IMR-90 (cell line): ENCODE results near the gene LUC7L3. TPM values are rescaled to one million over a fixed set of nuclear protein-coding genes. Genes with fewer than 3 reads are reported as not detected.

ENCODE experiments used
- ATAC-seq: fragments of 200-7000 bp; cut with Tn5 transposase; 2 replicates; pipeline ENCODE4 v1.9.1; 2020; ENCODE audit warnings: low read depth, mild to moderate bottlenecking, moderate library complexity
- BruUV-seq: library from RNA; stranded (reverse); fragments of 400-500 nt; replicated peaks from 2 replicates; lab custom pipeline; 2021; lab: Mats Ljungman, UMichigan
- CTCF ChIA-PET: fragments of 300-600 bp; formaldehyde crosslinking; extraction: SDS; loops from one replicate; lab custom pipeline; 2021; ENCODE audit warnings: antibody characterized with exemption; lab: Yijun Ruan, JAX
- POLR2A ChIA-PET: fragments of 300-600 bp; sonication (Branson Sonifier 250); formaldehyde crosslinking; loops from one replicate; lab custom pipeline; 2022; ENCODE audit warnings: antibody characterized with exemption; ENCODE audit not compliant: unreplicated experiment; lab: Charles Lee
- DNase-seq: peaks from one replicate; pipeline ENCODE4 v3.0.0; 2013
- H2AFZ ChIP-seq: replicated peaks from 2 replicates; pipeline ENCODE3; 2013; ENCODE audit warnings: low read length, mild to moderate bottlenecking; ENCODE audit not compliant: poor library complexity
- H2AK5ac ChIP-seq: 2 replicates; pipeline ENCODE4 v1.6.1; 2013; ENCODE audit warnings: low read depth, low read length, inconsistent platforms
- H2AK9ac ChIP-seq: replicated peaks from 2 replicates; pipeline ENCODE3; 2013; ENCODE audit warnings: mild to moderate bottlenecking, low read depth, low read length, moderate library complexity; ENCODE audit not compliant: poor library complexity
- H2BK120ac ChIP-seq: 2 replicates; pipeline ENCODE4 v1.6.1; 2013; ENCODE audit warnings: low read depth, low read length, inconsistent platforms
- H2BK15ac ChIP-seq: 3 replicates; pipeline ENCODE4 v1.6.1; 2013; ENCODE audit warnings: low read depth, low read length, inconsistent platforms
- H2BK20ac ChIP-seq: 2 replicates; pipeline ENCODE4 v1.6.1; 2013; ENCODE audit warnings: low read depth, mild to moderate bottlenecking, inconsistent platforms, low read length, moderate library complexity
- H2BK5ac ChIP-seq: 2 replicates; pipeline ENCODE4 v1.6.1; 2013; ENCODE audit warnings: mild to moderate bottlenecking, low read depth, low read length, inconsistent platforms; ENCODE audit not compliant: poor library complexity, severe bottlenecking
- H3K14ac ChIP-seq: replicated peaks from 2 replicates; pipeline ENCODE4 v1.6.1; 2013; ENCODE audit warnings: low read depth, low read length, inconsistent platforms
- H3K18ac ChIP-seq: 2 replicates; pipeline ENCODE4 v1.6.1; 2013; ENCODE audit warnings: low read depth, low read length, control low read depth
- H3K23ac ChIP-seq: 2 replicates; pipeline ENCODE4 v1.6.1; 2013; ENCODE audit warnings: low read depth, low read length, inconsistent platforms
- H3K27ac ChIP-seq: 2 replicates; pipeline ENCODE4 v1.5.1; 2013; ENCODE audit warnings: mild to moderate bottlenecking, control low read depth, low read length; ENCODE audit not compliant: insufficient read depth
- H3K27me3 ChIP-seq: 2 replicates; pipeline ENCODE4 v1.6.1; 2013; ENCODE audit warnings: low read length; ENCODE audit not compliant: control insufficient read depth, insufficient read depth
- H3K36me3 ChIP-seq: 2 replicates; pipeline ENCODE4 v1.6.1; 2013; ENCODE audit warnings: low read length, mixed read lengths; ENCODE audit not compliant: control insufficient read depth, insufficient read depth
- H3K4ac ChIP-seq: 2 replicates; pipeline ENCODE4 v1.6.1; 2013; ENCODE audit warnings: low read depth, low read length, inconsistent platforms
- H3K4me1 ChIP-seq: 2 replicates; pipeline ENCODE4 v1.6.1; 2013; ENCODE audit warnings: low read length, mixed read lengths; ENCODE audit not compliant: control insufficient read depth, insufficient read depth
- H3K4me2 ChIP-seq: 2 replicates; pipeline ENCODE4 v1.6.1; 2013; ENCODE audit warnings: low read depth, mild to moderate bottlenecking, control low read depth, low read length, moderate library complexity
- H3K4me3 ChIP-seq: 2 replicates; pipeline ENCODE4 v1.5.1; 2013; ENCODE audit warnings: low read depth, mild to moderate bottlenecking, control low read depth, low read length, moderate library complexity; ENCODE audit not compliant: insufficient read depth
- H3K56ac ChIP-seq: 2 replicates; pipeline ENCODE4 v1.6.1; 2013; ENCODE audit warnings: low read length, inconsistent platforms; ENCODE audit not compliant: insufficient read depth; ENCODE audit errors: extremely low read depth
- H3K79me1 ChIP-seq, 2 experiments: 2 replicates each; pipeline ENCODE4 v1.6.1; 2013; ENCODE audit warnings: low read length in 2 of 2, inconsistent platforms in 1 of 2, low read depth in 1 of 2
- H3K9ac ChIP-seq: 2 replicates; pipeline ENCODE4 v1.6.1; 2013; ENCODE audit warnings: low read depth, low read length, control low read depth
- H3K9me1 ChIP-seq: 2 replicates; pipeline ENCODE4 v1.6.1; 2013; ENCODE audit warnings: low read length, inconsistent platforms; ENCODE audit not compliant: insufficient read depth
- H3K9me3 ChIP-seq: 2 replicates; pipeline ENCODE4 v1.6.1; 2013; ENCODE audit warnings: low read length; ENCODE audit not compliant: control insufficient read depth, insufficient read depth
- H4K20me1 ChIP-seq: 2 replicates; pipeline ENCODE4 v1.6.1; 2013; ENCODE audit warnings: low read length, inconsistent platforms; ENCODE audit not compliant: insufficient read depth
- H4K5ac ChIP-seq: 2 replicates; pipeline ENCODE4 v1.6.1; 2013; ENCODE audit warnings: mild to moderate bottlenecking, low read depth, low read length, control low read depth
- H4K8ac ChIP-seq, 2 experiments: 2 replicates each; pipeline ENCODE4 v1.6.1; 2013; ENCODE audit warnings: low read depth in 2 of 2, low read length in 2 of 2, control low read depth in 1 of 2, inconsistent platforms in 1 of 2
- H4K91ac ChIP-seq: 2 replicates; pipeline ENCODE4 v1.6.1; 2013; ENCODE audit warnings: low read depth, low read length, inconsistent platforms; ENCODE audit not compliant: insufficient read depth
- CHD1 ChIP-seq: IDR thresholded peaks from 2 replicates; pipeline ENCODE4 v1.6.1; 2012; ENCODE audit warnings: low read depth, low read length, improper control_type of control experiment
- FOS ChIP-seq: fragments of 150-350 bp; IDR thresholded peaks from 2 replicates; pipeline ENCODE4 v1.6.1; 2016; ENCODE audit warnings: low read depth, low read length
- MAFK ChIP-seq: IDR thresholded peaks from 2 replicates; pipeline ENCODE4 v1.6.1; 2012; ENCODE audit warnings: low read depth, low read length, improper control_type of control experiment
- MAZ ChIP-seq: IDR thresholded peaks from 2 replicates; pipeline ENCODE4 v1.6.1; 2012; ENCODE audit warnings: low read depth, mild to moderate bottlenecking, low read length, improper control_type of control experiment, moderate library complexity, borderline replicate concordance
- MXI1 ChIP-seq: IDR thresholded peaks from 2 replicates; pipeline ENCODE4 v1.6.1; 2012; ENCODE audit warnings: low read depth, mild to moderate bottlenecking, low read length, moderate library complexity, borderline replicate concordance
- NFE2L2 ChIP-seq: fragments of 150-350 bp; IDR thresholded peaks from 2 replicates; pipeline ENCODE4 v1.6.1; 2016; ENCODE audit warnings: low read depth, mild to moderate bottlenecking, low read length
- POLR2A ChIP-seq: IDR thresholded peaks from 2 replicates; pipeline ENCODE4 v1.6.1; 2012; ENCODE audit warnings: mild to moderate bottlenecking, low read depth, low read length
- RAD21 ChIP-seq: IDR thresholded peaks from 2 replicates; pipeline ENCODE4 v1.6.1; 2012; ENCODE audit warnings: low read length, improper control_type of control experiment
- RCOR1 ChIP-seq: IDR thresholded peaks from 2 replicates; pipeline ENCODE4 v1.6.1; 2012; ENCODE audit warnings: mild to moderate bottlenecking, low read length, improper control_type of control experiment; ENCODE audit not compliant: insufficient replicate concordance
- WGBS, 2 experiments: methylation state at CpG; one replicate each; pipeline versions ENCODE4 v1.1.5 to v1.1.7; 2013; ENCODE audit warnings: missing lambda C conversion rate in 2 of 2; ENCODE audit not compliant: insufficient read length in 1 of 2; ENCODE audit errors: extremely low coverage in 2 of 2; 5-methylcytosine and 5-hydroxymethylcytosine counted together
- dilution Hi-C: fragments of 300-500 bp; cut with HindIII; formaldehyde crosslinking; loops from one replicate; pipeline ENCODE4 v1.14.3; 2018; ENCODE audit warnings: low sequenced_read_pairs; ENCODE audit not compliant: unreplicated experiment
- in situ Hi-C: fragments of 300-500 bp; cut with MboI; formaldehyde crosslinking; loops from 3 replicates; pipeline ENCODE4 v1.14.3; 2019; ENCODE audit warnings: low sequenced_read_pairs, inconsistent platforms, mixed read lengths
- intact Hi-C: fragments of 100-400 bp; cut with micrococcal nuclease; formaldehyde crosslinking; loops from 2 replicates; pipeline ENCODE4 v1.10.0; 2022
- polyA plus RNA-seq, 3 experiments: library from polyadenylated mRNA; depleted of rRNA; stranded (reverse); fragments of >200 nt; gene quantifications; 2 replicates each; pipeline ENCODE4 v1.2.3, GENCODE V29; 2012; ENCODE audit warnings: low replicate concordance in 1 of 3
- total RNA-seq: library from RNA; depleted of rRNA; stranded (reverse); fragments of >200 nt; gene quantifications from 2 replicates; pipeline ENCODE4 v1.2.3, GENCODE V29; 2012
- TF ChIP-seq, protein P1 (sequence below): fragments of 150-350 bp; IDR thresholded peaks from 2 replicates; pipeline ENCODE4 v1.6.1; 2017; ENCODE audit warnings: mild to moderate bottlenecking, antibody characterized with exemption, low read length, low read depth
- TF ChIP-seq, protein P2 (sequence below): conservative IDR thresholded peaks from 2 replicates; pipeline ENCODE4 v1.5.1; 2012; ENCODE audit warnings: mild to moderate bottlenecking, low read depth, low read length, improper control_type of control experiment
- TF ChIP-seq, protein P3 (sequence below): fragments of 150-350 bp; IDR thresholded peaks from 2 replicates; pipeline ENCODE4 v1.6.1; 2016; ENCODE audit warnings: low read depth, mild to moderate bottlenecking, low read length, moderate library complexity, borderline replicate concordance

Gene LUC7L3
- total and polyA plus RNA-seq, 2 of the 4 experiments (the other 2 are of a cell fraction) = 17.7 to 44.7 TPM

DNA sequence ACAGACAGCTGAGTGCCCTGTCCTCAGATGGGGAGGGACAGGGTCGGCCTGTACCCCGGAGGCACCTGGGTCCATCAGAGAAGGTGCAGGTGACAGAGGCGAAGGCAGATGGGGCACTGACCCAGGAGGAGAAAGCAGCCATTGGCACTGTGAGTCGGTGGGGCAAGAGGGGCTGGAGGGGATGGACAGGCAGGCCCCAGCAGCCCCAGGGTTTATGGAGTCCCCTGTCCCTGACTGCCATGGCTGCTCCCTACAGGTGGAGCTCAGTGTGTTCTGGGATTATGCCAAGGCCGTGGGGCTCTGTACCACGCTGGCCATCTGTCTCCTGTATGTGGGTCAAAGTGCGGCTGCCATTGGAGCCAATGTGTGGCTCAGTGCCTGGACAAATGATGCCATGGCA is 43.8 kb upstream of the LUC7L3 start:
- no TSS peak for BruUV-seq
- H3K9me1 ChIP-seq = peaks cover 12% of the 10 kb centered on the region; the same call in 1 of the 2 replicates
- H3K27ac ChIP-seq = no peak overlapping the region
- H3K4ac ChIP-seq = no peak overlapping the region
- TF ChIP-seq MXI1 = no peak
- no peak for TF ChIP-seq RCOR1
- TF ChIP-seq MAFK = no peak
- TF ChIP-seq CHD1 = no peak
- no peak for TF ChIP-seq NFE2L2
- TF ChIP-seq, protein P1, sequence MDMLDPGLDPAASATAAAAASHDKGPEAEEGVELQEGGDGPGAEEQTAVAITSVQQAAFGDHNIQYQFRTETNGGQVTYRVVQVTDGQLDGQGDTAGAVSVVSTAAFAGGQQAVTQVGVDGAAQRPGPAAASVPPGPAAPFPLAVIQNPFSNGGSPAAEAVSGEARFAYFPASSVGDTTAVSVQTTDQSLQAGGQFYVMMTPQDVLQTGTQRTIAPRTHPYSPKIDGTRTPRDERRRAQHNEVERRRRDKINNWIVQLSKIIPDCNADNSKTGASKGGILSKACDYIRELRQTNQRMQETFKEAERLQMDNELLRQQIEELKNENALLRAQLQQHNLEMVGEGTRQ = no peak
- TF ChIP-seq, protein P2, sequence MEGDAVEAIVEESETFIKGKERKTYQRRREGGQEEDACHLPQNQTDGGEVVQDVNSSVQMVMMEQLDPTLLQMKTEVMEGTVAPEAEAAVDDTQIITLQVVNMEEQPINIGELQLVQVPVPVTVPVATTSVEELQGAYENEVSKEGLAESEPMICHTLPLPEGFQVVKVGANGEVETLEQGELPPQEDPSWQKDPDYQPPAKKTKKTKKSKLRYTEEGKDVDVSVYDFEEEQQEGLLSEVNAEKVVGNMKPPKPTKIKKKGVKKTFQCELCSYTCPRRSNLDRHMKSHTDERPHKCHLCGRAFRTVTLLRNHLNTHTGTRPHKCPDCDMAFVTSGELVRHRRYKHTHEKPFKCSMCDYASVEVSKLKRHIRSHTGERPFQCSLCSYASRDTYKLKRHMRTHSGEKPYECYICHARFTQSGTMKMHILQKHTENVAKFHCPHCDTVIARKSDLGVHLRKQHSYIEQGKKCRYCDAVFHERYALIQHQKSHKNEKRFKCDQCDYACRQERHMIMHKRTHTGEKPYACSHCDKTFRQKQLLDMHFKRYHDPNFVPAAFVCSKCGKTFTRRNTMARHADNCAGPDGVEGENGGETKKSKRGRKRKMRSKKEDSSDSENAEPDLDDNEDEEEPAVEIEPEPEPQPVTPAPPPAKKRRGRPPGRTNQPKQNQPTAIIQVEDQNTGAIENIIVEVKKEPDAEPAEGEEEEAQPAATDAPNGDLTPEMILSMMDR = no peak
- no peak for TF ChIP-seq RAD21
- no peak for TF ChIP-seq MAZ
- TF ChIP-seq, protein P3, sequence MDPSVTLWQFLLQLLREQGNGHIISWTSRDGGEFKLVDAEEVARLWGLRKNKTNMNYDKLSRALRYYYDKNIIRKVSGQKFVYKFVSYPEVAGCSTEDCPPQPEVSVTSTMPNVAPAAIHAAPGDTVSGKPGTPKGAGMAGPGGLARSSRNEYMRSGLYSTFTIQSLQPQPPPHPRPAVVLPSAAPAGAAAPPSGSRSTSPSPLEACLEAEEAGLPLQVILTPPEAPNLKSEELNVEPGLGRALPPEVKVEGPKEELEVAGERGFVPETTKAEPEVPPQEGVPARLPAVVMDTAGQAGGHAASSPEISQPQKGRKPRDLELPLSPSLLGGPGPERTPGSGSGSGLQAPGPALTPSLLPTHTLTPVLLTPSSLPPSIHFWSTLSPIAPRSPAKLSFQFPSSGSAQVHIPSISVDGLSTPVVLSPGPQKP = no peak
- TF ChIP-seq FOS = no peak
- no peak for TF ChIP-seq POLR2A
- POLR2A ChIA-PET = no interaction called here
- no peak overlapping the region for H3K14ac ChIP-seq
- H4K91ac ChIP-seq = no peak overlapping the region
- DNase-seq = no peak
- CTCF ChIA-PET = no interaction called here
- H2AK9ac ChIP-seq = no peak overlapping the region
- no peaks in the 10 kb centered on the region for H3K9me3 ChIP-seq
- in situ Hi-C loops = loop anchor here (5.0 kb wide), 1 partner anchor 38 kb away; no protein-coding TSS in a partner anchor
- no peak overlapping the region for H3K18ac ChIP-seq
- H2BK15ac ChIP-seq = no peak overlapping the region
- no peak overlapping the region for H2BK5ac ChIP-seq
- no peak overlapping the region for H3K9ac ChIP-seq
- WGBS, 2 experiments = 95% methylated on average over 7 of the region's 7 CpGs; no CpG with 5 or more reads in 1 of the 2 experiments
- no peaks in the 10 kb centered on the region for H4K20me1 ChIP-seq
- no peak overlapping the region for H4K8ac ChIP-seq
- dilution Hi-C loops = no loop called here
- no peak overlapping the region for H4K5ac ChIP-seq
- intact Hi-C loops = no loop called here
- H2BK120ac ChIP-seq = no peak overlapping the region
- H2AFZ ChIP-seq = peak overlapping the region; percentile 46
- no peaks in the 10 kb centered on the region for H3K27me3 ChIP-seq
- H3K4me3 ChIP-seq = no peak overlapping the region
- H3K23ac ChIP-seq = no peak overlapping the region
- H3K79me1 ChIP-seq = no peaks in the 10 kb centered on the region
- H3K56ac ChIP-seq = no peak overlapping the region
- no peak overlapping the region for H2BK20ac ChIP-seq
- no peak overlapping the region for H3K4me2 ChIP-seq
- peaks cover 2% of the 10 kb centered on the region; the same call in 1 of the 2 replicates for H3K36me3 ChIP-seq
- ATAC-seq = no peak
- peaks cover 8% of the 10 kb centered on the region for H3K4me1 ChIP-seq
- no peak overlapping the region; the same call in 1 of the 2 replicates for H2AK5ac ChIP-seq
